NCI-H2081 (cell line): ENCODE results near the gene SLC25A30.

Experiments
- DNase-seq, 2 experiments: peaks; one replicate each; lab custom pipeline; 2025; lab: John Stamatoyannopoulos, UW

The SLC25A30 gene

GRCh38 chr13:45417790-45418534 is at the start of gene SLC25A30:
TSS of gene SLC25A30 (minus strand) at chr13:45418373. CDS start at chr13:45411425, 6,948 bp downstream.
- peak; percentile 69 to 80 for DNase-seq

- DNase-seq: peak in 1 of 2 experiments; percentile 11
Measured at GRCh38 chr13:45466359-45466758, 48.2 kb upstream of the SLC25A30 start.

- DNase-seq: peak; percentile 92 to 96
Measured at GRCh38 chr13:45464687-45465453, 46.7 kb upstream of the SLC25A30 start, which contains the start of gene COG3. TSS of gene COG3 (plus strand) at chr13:45464939. CDS start at chr13:45465037, 98 bp downstream.

- no peak for DNase-seq
Measured at GRCh38 chr13:45464141-45464686, 46.0 kb upstream of the SLC25A30 start.

GRCh38 chr13:45456196-45456972 is 38.2 kb upstream of the SLC25A30 start:
- no peak for DNase-seq

GRCh38 chr13:45454204-45454603 is 36.0 kb upstream of the SLC25A30 start:
- no peak for DNase-seq

- no peak for DNase-seq
Measured at GRCh38 chr13:45451282-45451681, 33.1 kb upstream of the SLC25A30 start.

- no peak for DNase-seq
Measured at GRCh38 chr13:45448965-45449559, 30.9 kb upstream of the SLC25A30 start.

GRCh38 chr13:45447050-45447661 is 29.0 kb upstream of the SLC25A30 start:
- DNase-seq: no peak

- no peak for DNase-seq
Measured at GRCh38 chr13:45446181-45446580, 28.0 kb upstream of the SLC25A30 start.

GRCh38 chr13:45445053-45445452 is 26.9 kb upstream of the SLC25A30 start:
- DNase-seq: no peak

- DNase-seq: no peak
Measured at GRCh38 chr13:45441633-45442032, 23.5 kb upstream of the SLC25A30 start.

- no peak for DNase-seq
Measured at GRCh38 chr13:45439781-45440462, 21.7 kb upstream of the SLC25A30 start.

GRCh38 chr13:45439008-45439407 is 20.8 kb upstream of the SLC25A30 start:
- no peak for DNase-seq

GRCh38 chr13:45437947-45438346 is 19.8 kb upstream of the SLC25A30 start:
- DNase-seq: no peak

- no peak for DNase-seq
Measured at GRCh38 chr13:45436953-45437352, 18.8 kb upstream of the SLC25A30 start.

GRCh38 chr13:45436332-45436731 is 18.2 kb upstream of the SLC25A30 start:
- DNase-seq: no peak

- no peak for DNase-seq
Measured at GRCh38 chr13:45434556-45435371, 16.6 kb upstream of the SLC25A30 start.

GRCh38 chr13:45433381-45433790 is 15.2 kb upstream of the SLC25A30 start:
- no peak for DNase-seq
